ENCODE results near the gene GASK1A.

The GASK1A gene

GRCh38 chr3:43017004-43017403 lies 37.9 kb downstream of the GASK1A start:
- Histone ChIP-seq H3K9me3 (ENCODE audit: control insufficient read depth, low read length) (no peaks in the 10 kb centered on the region), H3K9ac (ENCODE audit: low read length) (no peak overlapping the region), H3K4me1 (ENCODE audit: control insufficient read depth, insufficient read depth, low read length) (peaks cover 5% of the 10 kb centered on the region), H3K27me3 (ENCODE audit: control insufficient read depth, insufficient read depth, low read length) (no peaks in the 10 kb centered on the region), H3K4me3 (ENCODE audit: low read length) (no peak overlapping the region), H3K36me3 (ENCODE audit: control insufficient read depth, insufficient read depth, low read length) (no peaks in the 10 kb centered on the region)

- Histone ChIP-seq H3K9ac (ENCODE audit: low read length) (no peak overlapping the region), H3K4me3 (ENCODE audit: low read length) (no peak overlapping the region), H3K4me1 (ENCODE audit: control insufficient read depth, insufficient read depth, low read length) (peaks cover 5% of the 10 kb centered on the region)
Observed at GRCh38 chr3:43017593-43018195, 38.6 kb downstream of the GASK1A start.

GRCh38 chr3:43018246-43018645 lies 39.1 kb downstream of the GASK1A start:
- H3K4me1 ChIP-seq (ENCODE audit: control insufficient read depth, insufficient read depth, low read length), result peaks cover 5% of the 10 kb centered on the region
- no peaks in the 10 kb centered on the region for H3K27me3 ChIP-seq (ENCODE audit: control insufficient read depth, insufficient read depth, low read length)
- H3K9ac ChIP-seq (ENCODE audit: low read length), result no peak overlapping the region
- H3K36me3 ChIP-seq (ENCODE audit: control insufficient read depth, insufficient read depth, low read length), result no peaks in the 10 kb centered on the region
- H3K4me3 ChIP-seq (ENCODE audit: low read length), result no peak overlapping the region
- H3K9me3 ChIP-seq (ENCODE audit: control insufficient read depth, low read length), result no peaks in the 10 kb centered on the region

More at GRCh38 chr3:43017593-43018195, 38.6 kb downstream of the GASK1A start:
- Histone ChIP-seq H3K27me3 (ENCODE audit: control insufficient read depth, insufficient read depth, low read length) (no peaks in the 10 kb centered on the region), H3K9me3 (ENCODE audit: control insufficient read depth, low read length) (no peaks in the 10 kb centered on the region), H3K36me3 (ENCODE audit: control insufficient read depth, insufficient read depth, low read length) (no peaks in the 10 kb centered on the region)

GRCh38 chr3:43019006-43019809 lies 40.1 kb downstream of the GASK1A start:
- no peak overlapping the region for H3K9ac ChIP-seq (ENCODE audit: low read length)
- H3K4me3 ChIP-seq (ENCODE audit: low read length), result no peak overlapping the region
- no peaks in the 10 kb centered on the region for H3K36me3 ChIP-seq (ENCODE audit: control insufficient read depth, insufficient read depth, low read length)
- no peaks in the 10 kb centered on the region for H3K9me3 ChIP-seq (ENCODE audit: control insufficient read depth, low read length)
- H3K4me1 ChIP-seq (ENCODE audit: control insufficient read depth, insufficient read depth, low read length), result peaks cover 5% of the 10 kb centered on the region
- H3K27me3 ChIP-seq (ENCODE audit: control insufficient read depth, insufficient read depth, low read length), result no peaks in the 10 kb centered on the region

- H3K9ac ChIP-seq (ENCODE audit: low read length), result no peak overlapping the region
- H3K4me3 ChIP-seq (ENCODE audit: low read length), result no peak overlapping the region
- H3K27me3 ChIP-seq (ENCODE audit: control insufficient read depth, insufficient read depth, low read length), result no peaks in the 10 kb centered on the region
- no peaks in the 10 kb centered on the region for H3K9me3 ChIP-seq (ENCODE audit: control insufficient read depth, low read length)
- no peaks in the 10 kb centered on the region for H3K36me3 ChIP-seq (ENCODE audit: control insufficient read depth, insufficient read depth, low read length)
- peaks cover 5% of the 10 kb centered on the region for H3K4me1 ChIP-seq (ENCODE audit: control insufficient read depth, insufficient read depth, low read length)
Observed at GRCh38 chr3:43019826-43020225, 40.7 kb downstream of the GASK1A start.

GRCh38 chr3:43021186-43021585 lies 42.1 kb downstream of the GASK1A start:
- no peak overlapping the region for H3K4me3 ChIP-seq (ENCODE audit: low read length)
- H3K9ac ChIP-seq (ENCODE audit: low read length), result no peak overlapping the region
- no peaks in the 10 kb centered on the region for H3K27me3 ChIP-seq (ENCODE audit: control insufficient read depth, insufficient read depth, low read length)
- no peaks in the 10 kb centered on the region for H3K36me3 ChIP-seq (ENCODE audit: control insufficient read depth, insufficient read depth, low read length)
- H3K4me1 ChIP-seq (ENCODE audit: control insufficient read depth, insufficient read depth, low read length), result peaks cover 5% of the 10 kb centered on the region
- no peaks in the 10 kb centered on the region for H3K9me3 ChIP-seq (ENCODE audit: control insufficient read depth, low read length)

- no peaks in the 10 kb centered on the region for H3K9me3 ChIP-seq (ENCODE audit: control insufficient read depth, low read length)
- H3K4me3 ChIP-seq (ENCODE audit: low read length), result no peak overlapping the region
- H3K4me1 ChIP-seq (ENCODE audit: control insufficient read depth, insufficient read depth, low read length), result peaks cover 12% of the 10 kb centered on the region
Observed at GRCh38 chr3:43022121-43022520, 43.0 kb downstream of the GASK1A start.

GRCh38 chr3:43023066-43023465 lies 44.0 kb downstream of the GASK1A start:
- no peaks in the 10 kb centered on the region for H3K9me3 ChIP-seq (ENCODE audit: control insufficient read depth, low read length)
- H3K27me3 ChIP-seq (ENCODE audit: control insufficient read depth, insufficient read depth, low read length), result no peaks in the 10 kb centered on the region
- H3K4me1 ChIP-seq (ENCODE audit: control insufficient read depth, insufficient read depth, low read length), result peaks cover 15% of the 10 kb centered on the region
- no peaks in the 10 kb centered on the region for H3K36me3 ChIP-seq (ENCODE audit: control insufficient read depth, insufficient read depth, low read length)
- H3K9ac ChIP-seq (ENCODE audit: low read length), result no peak overlapping the region
- H3K4me3 ChIP-seq (ENCODE audit: low read length), result no peak overlapping the region

More at GRCh38 chr3:43022121-43022520, 43.0 kb downstream of the GASK1A start:
- no peak overlapping the region for H3K9ac ChIP-seq (ENCODE audit: low read length)
- H3K36me3 ChIP-seq (ENCODE audit: control insufficient read depth, insufficient read depth, low read length), result no peaks in the 10 kb centered on the region
- no peaks in the 10 kb centered on the region for H3K27me3 ChIP-seq (ENCODE audit: control insufficient read depth, insufficient read depth, low read length)

- no peak overlapping the region for H3K9ac ChIP-seq (ENCODE audit: low read length)
- no peaks in the 10 kb centered on the region for H3K36me3 ChIP-seq (ENCODE audit: control insufficient read depth, insufficient read depth, low read length)
- no peak overlapping the region for H3K4me3 ChIP-seq (ENCODE audit: low read length)
- H3K27me3 ChIP-seq (ENCODE audit: control insufficient read depth, insufficient read depth, low read length), result no peaks in the 10 kb centered on the region
- no peaks in the 10 kb centered on the region for H3K9me3 ChIP-seq (ENCODE audit: control insufficient read depth, low read length)
- peaks cover 22% of the 10 kb centered on the region for H3K4me1 ChIP-seq (ENCODE audit: control insufficient read depth, insufficient read depth, low read length)
Observed at GRCh38 chr3:43023746-43024145, 44.6 kb downstream of the GASK1A start.

GRCh38 chr3:43024181-43024885 lies 45.2 kb downstream of the GASK1A start:
- Histone ChIP-seq H3K27me3 (ENCODE audit: control insufficient read depth, insufficient read depth, low read length) (no peaks in the 10 kb centered on the region), H3K9me3 (ENCODE audit: control insufficient read depth, low read length) (no peaks in the 10 kb centered on the region), H3K4me1 (ENCODE audit: control insufficient read depth, insufficient read depth, low read length) (peaks cover 28% of the 10 kb centered on the region), H3K4me3 (ENCODE audit: low read length) (no peak overlapping the region), H3K9ac (ENCODE audit: low read length) (no peak overlapping the region), H3K36me3 (ENCODE audit: control insufficient read depth, insufficient read depth, low read length) (no peaks in the 10 kb centered on the region)

- no peaks in the 10 kb centered on the region for H3K9me3 ChIP-seq (ENCODE audit: control insufficient read depth, low read length)
- H3K4me3 ChIP-seq (ENCODE audit: low read length), result no peak overlapping the region
- no peak overlapping the region for H3K9ac ChIP-seq (ENCODE audit: low read length)
- H3K36me3 ChIP-seq (ENCODE audit: control insufficient read depth, insufficient read depth, low read length), result no peaks in the 10 kb centered on the region
- peaks cover 30% of the 10 kb centered on the region for H3K4me1 ChIP-seq (ENCODE audit: control insufficient read depth, insufficient read depth, low read length)
- H3K27me3 ChIP-seq (ENCODE audit: control insufficient read depth, insufficient read depth, low read length), result no peaks in the 10 kb centered on the region
Observed at GRCh38 chr3:43025423-43025822, 46.3 kb downstream of the GASK1A start.

- Histone ChIP-seq H3K9me3 (ENCODE audit: control insufficient read depth, low read length) (no peaks in the 10 kb centered on the region), H3K27me3 (ENCODE audit: control insufficient read depth, insufficient read depth, low read length) (no peaks in the 10 kb centered on the region), H3K9ac (ENCODE audit: low read length) (no peak overlapping the region), H3K36me3 (ENCODE audit: control insufficient read depth, insufficient read depth, low read length) (no peaks in the 10 kb centered on the region), H3K4me1 (ENCODE audit: control insufficient read depth, insufficient read depth, low read length) (peaks cover 30% of the 10 kb centered on the region), H3K4me3 (ENCODE audit: low read length) (no peak overlapping the region)
Observed at GRCh38 chr3:43028001-43028400, 48.9 kb downstream of the GASK1A start.
